Esophagus (tissue), 2 donors: ENCODE results near the gene AP2A1. TPM values are rescaled to one million over a fixed set of nuclear protein-coding genes. Genes with fewer than 3 reads are reported as not detected.

ENCODE experiments used
- H3K27ac ChIP-seq, 2 donors: one replicate each; pipeline ENCODE4 v1.5.1; 2013; ENCODE audit warnings: low read depth in 2 of 2, mild to moderate bottlenecking in 2 of 2, inconsistent platforms in 1 of 2, low read length in 1 of 2, moderate library complexity in 1 of 2
- H3K27me3 ChIP-seq, 2 donors: one replicate each; pipeline ENCODE4 v1.6.1; 2013; ENCODE audit warnings: low read length in 2 of 2, control low read depth in 1 of 2, mild to moderate bottlenecking in 1 of 2; ENCODE audit not compliant: insufficient read depth in 2 of 2, control insufficient read depth in 1 of 2
- H3K36me3 ChIP-seq, 2 donors: one replicate each; pipeline ENCODE4 v1.6.1; 2013; ENCODE audit warnings: low read length in 1 of 2; ENCODE audit not compliant: control insufficient read depth in 2 of 2, insufficient read depth in 2 of 2
- H3K4me1 ChIP-seq, 2 donors: one replicate each; pipeline ENCODE4 v1.6.1; 2013; ENCODE audit warnings: low read length in 1 of 2; ENCODE audit not compliant: control insufficient read depth in 2 of 2, insufficient read depth in 2 of 2
- H3K4me3 ChIP-seq, 2 donors: one replicate each; pipeline ENCODE4 v1.5.1; 2013; ENCODE audit warnings: low read length in 2 of 2, mild to moderate bottlenecking in 2 of 2, low read depth in 1 of 2, moderate library complexity in 1 of 2
- H3K9me3 ChIP-seq, 2 donors: one replicate each; pipeline ENCODE4 v1.6.1; 2013; ENCODE audit warnings: mild to moderate bottlenecking in 2 of 2, low read depth in 1 of 2, low read length in 1 of 2, moderate library complexity in 1 of 2; ENCODE audit not compliant: control insufficient read depth in 2 of 2, insufficient read depth in 1 of 2
- WGBS, 2 donors: extraction: QIAGEN DNeasy Blood & Tissue Kit; methylation state at CpG; one replicate each; pipeline ENCODE4 v1.1.7; 2013; 5-methylcytosine and 5-hydroxymethylcytosine counted together
- polyA plus RNA-seq, 2 donors: library from polyadenylated mRNA; stranded (reverse); fragments of 200-250 nt; gene quantifications; one replicate each; pipeline ENCODE4 v1.2.3, GENCODE V29; 2013
- donor health status: healthy with polysubstance abuse.
- donor health status: Bipolar disorder and iron deficiency.

AP2A1 gene
- polyA plus RNA-seq, 2 donors = 37.4 to 40.7 TPM

DNA sequence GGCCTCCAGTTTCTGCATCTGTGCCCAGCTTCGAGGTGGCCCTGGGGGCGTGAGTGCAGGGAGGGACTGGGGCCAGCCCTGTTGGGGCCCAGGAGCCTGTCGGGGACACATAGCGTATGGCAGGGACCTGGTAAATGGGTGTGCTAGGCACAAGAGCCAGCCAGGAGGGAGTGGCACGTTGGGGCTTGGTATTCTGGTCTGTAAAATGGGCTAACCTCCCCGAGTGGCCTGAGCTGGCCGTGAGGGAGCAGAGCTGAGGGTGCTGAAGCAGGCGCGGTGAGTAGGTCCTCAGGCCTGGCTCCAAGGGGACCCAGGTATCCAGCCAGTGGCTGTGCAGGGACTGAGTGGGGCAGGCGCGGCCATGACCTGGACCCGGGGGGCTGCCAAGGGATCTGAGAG, 88.5 kb downstream of the AP2A1 start:
- 76 to 83% methylated on average over 12 of the region's 12 CpGs for WGBS, 2 donors
- H3K36me3 ChIP-seq = peaks cover 2 to 39% of the 10 kb centered on the region in 2 donors
- H3K27me3 ChIP-seq = no peaks in the 10 kb centered on the region
- H3K4me3 ChIP-seq = no peak overlapping the region
- H3K9me3 ChIP-seq = no peaks in the 10 kb centered on the region
- H3K4me1 ChIP-seq = peaks cover 0 to 15% of the 10 kb centered on the region in 2 donors
- H3K27ac ChIP-seq = no peak overlapping the region

DNA sequence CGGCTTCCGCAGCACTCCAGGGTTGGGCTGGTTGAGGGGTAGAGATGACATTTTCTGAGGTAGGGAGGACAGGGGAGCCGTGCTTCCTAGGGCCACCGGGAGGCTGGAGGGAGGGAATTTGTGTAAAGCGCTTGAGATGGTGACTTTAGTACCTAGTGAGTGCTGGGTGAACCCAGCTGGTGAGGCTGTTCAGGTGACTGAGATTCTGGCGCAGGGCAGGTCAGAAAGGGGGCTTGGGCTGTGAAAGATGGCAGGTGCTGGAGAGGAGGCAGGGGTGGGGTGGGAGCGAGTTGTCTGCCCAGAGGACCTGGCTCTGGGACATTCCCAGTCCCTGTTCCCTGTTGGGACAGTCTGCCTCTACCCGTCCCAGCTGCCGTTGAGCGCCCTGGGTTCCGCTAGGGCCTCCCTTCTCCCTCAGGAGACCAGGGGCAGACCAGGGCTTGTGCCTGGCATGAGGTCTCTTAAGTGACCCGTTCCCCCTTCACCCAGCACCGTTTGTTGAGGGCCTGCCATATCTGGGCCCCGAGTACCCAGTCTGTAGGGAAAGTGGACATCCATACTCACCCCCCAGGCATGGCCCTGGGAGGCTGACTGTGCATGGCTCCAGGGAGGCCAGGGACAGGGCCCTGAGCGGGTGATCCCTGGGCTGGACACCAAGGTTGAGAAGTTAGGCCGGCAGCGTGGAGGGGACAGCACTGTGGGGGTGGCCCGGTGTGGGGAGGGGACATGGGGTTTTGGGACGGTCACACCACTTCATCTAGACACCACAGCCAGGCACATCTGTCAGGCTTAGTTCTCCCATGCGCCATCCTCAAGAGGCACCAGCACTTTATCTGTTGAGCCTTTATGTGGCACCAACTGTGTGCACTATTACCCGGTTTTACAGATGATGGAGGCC, 89.1 kb downstream of the AP2A1 start:
- no peaks in the 10 kb centered on the region for H3K9me3 ChIP-seq
- H3K27ac ChIP-seq = no peak overlapping the region
- no peaks in the 10 kb centered on the region for H3K27me3 ChIP-seq
- 80 to 82% methylated on average over 21 of the region's 21 CpGs for WGBS, 2 donors
- peaks cover 8 to 45% of the 10 kb centered on the region in 2 donors for H3K36me3 ChIP-seq
- no peak overlapping the region for H3K4me3 ChIP-seq
- peaks cover 0 to 17% of the 10 kb centered on the region in 2 donors for H3K4me1 ChIP-seq

DNA sequence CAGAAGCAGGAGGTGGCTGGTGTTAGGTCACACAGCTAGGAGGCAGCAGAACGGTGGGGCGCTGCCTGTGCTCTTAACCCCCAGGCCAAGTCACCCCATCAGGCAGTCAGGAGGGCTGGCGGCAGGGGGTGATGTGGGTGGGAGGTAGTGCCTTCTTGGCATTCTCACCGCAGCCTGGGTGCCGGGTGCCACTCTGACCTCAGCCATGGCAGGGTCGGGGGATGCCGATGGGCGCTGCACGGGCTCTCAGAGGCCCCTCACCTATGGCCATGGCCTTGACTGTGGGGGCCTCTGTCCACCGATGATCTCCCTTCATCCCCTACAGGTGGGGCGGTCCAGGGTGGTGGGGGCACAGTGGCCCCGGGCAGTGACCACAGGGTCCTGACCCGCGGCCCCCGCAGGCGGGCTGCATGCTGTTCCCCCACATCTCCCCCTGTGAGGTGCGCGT, 89.8 kb downstream of the AP2A1 start:
- Histone ChIP-seq H3K4me3 (no peak overlapping the region), H3K27ac (no peak overlapping the region)
- 89 to 90% methylated on average over 12 to 18 of the region's 18 CpGs for WGBS, 2 donors

More for the DNA sequence above, 89.8 kb downstream of the AP2A1 start:
- Histone ChIP-seq H3K27me3 (no peaks in the 10 kb centered on the region), H3K4me1 (peaks cover 0 to 21% of the 10 kb centered on the region in 2 donors), H3K36me3 (peaks cover 9 to 48% of the 10 kb centered on the region in 2 donors), H3K9me3 (no peaks in the 10 kb centered on the region)

Other genes starting within 250 kb of the AP2A1 start
- gene RCN3, start 239.0 kb upstream of the AP2A1 start, polyA plus RNA-seq = 1 to 10 TPM; 4.2 to 7.8 TPM
- 10 to 100 TPM; 57.9 to 61.8 TPM for gene NOSIP, start 186.4 kb upstream of the AP2A1 start, polyA plus RNA-seq
- 10 to 100 TPM; 10.1 to 12.7 TPM for gene PRRG2, start 185.7 kb upstream of the AP2A1 start, polyA plus RNA-seq
- 10 to 100 TPM in 1 of 2 donors, 1 to 10 TPM in 1; 4.8 to 11.2 TPM for gene PRR12, start 175.8 kb upstream of the AP2A1 start, polyA plus RNA-seq
- 10 to 100 TPM; 45.1 to 46.0 TPM for gene RRAS, start 126.9 kb upstream of the AP2A1 start, polyA plus RNA-seq
- gene SCAF1, start 124.8 kb upstream of the AP2A1 start, polyA plus RNA-seq = 10 to 100 TPM; 16.9 to 26.7 TPM
- 10 to 100 TPM; 49.2 to 75.0 TPM for gene IRF3, start 101.1 kb upstream of the AP2A1 start, polyA plus RNA-seq
- gene BCL2L12, start 101.1 kb upstream of the AP2A1 start, polyA plus RNA-seq = 10 to 100 TPM in 1 of 2 donors, 1 to 10 TPM in 1; 10.0 to 21.4 TPM
- 100 to 1,000 TPM in 1 of 2 donors, 10 to 100 TPM in 1; 72.5 to 146 TPM for gene PRMT1, start 89.7 kb upstream of the AP2A1 start, polyA plus RNA-seq
- gene ADM5, start 77.4 kb upstream of the AP2A1 start, polyA plus RNA-seq = 1 to 10 TPM; 1.6 to 2.0 TPM
- gene CPT1C, start 75.9 kb upstream of the AP2A1 start, polyA plus RNA-seq = 1 to 10 TPM; 1.8 to 4.1 TPM
- gene TSKS, start 3.7 kb upstream of the AP2A1 start, polyA plus RNA-seq = under 1 TPM; 0.06 to 0.55 TPM
- 10 to 100 TPM; 11.3 to 12.1 TPM for gene FUZ, start 46.3 kb downstream of the AP2A1 start, polyA plus RNA-seq
- 10 to 100 TPM; 27.7 to 54.9 TPM for gene MED25, start 51.3 kb downstream of the AP2A1 start, polyA plus RNA-seq
- gene PTOV1, start 84.2 kb downstream of the AP2A1 start, polyA plus RNA-seq = 10 to 100 TPM; 59.1 to 92.8 TPM
- 10 to 100 TPM; 27.5 to 65.1 TPM for gene PNKP, start 100.6 kb downstream of the AP2A1 start, polyA plus RNA-seq
- gene AKT1S1, start 110.4 kb downstream of the AP2A1 start, polyA plus RNA-seq = 10 to 100 TPM; 33.8 to 46.9 TPM
- gene TBC1D17, start 110.7 kb downstream of the AP2A1 start, polyA plus RNA-seq = 10 to 100 TPM; 21.8 to 32.6 TPM
- under 1 TPM; 0.18 to 0.45 TPM for gene IL4I1, start 129.9 kb downstream of the AP2A1 start, polyA plus RNA-seq
- gene ATF5, start 162.2 kb downstream of the AP2A1 start, polyA plus RNA-seq = 10 to 100 TPM; 15.5 to 24.3 TPM
- 10 to 100 TPM; 16.5 to 21.4 TPM for gene NUP62, start 162.5 kb downstream of the AP2A1 start, polyA plus RNA-seq
- under 1 TPM; 0.11 to 0.16 TPM for gene SIGLEC11, start 194.2 kb downstream of the AP2A1 start, polyA plus RNA-seq